ENCODE data around the gene CFHR4.
"Not testable (repeated sequence)": the region's sequence is repeated elsewhere in the genome, so short reads cannot be mapped to it uniquely, and the experiment has no call there.

Gene CFHR4

DNA sequence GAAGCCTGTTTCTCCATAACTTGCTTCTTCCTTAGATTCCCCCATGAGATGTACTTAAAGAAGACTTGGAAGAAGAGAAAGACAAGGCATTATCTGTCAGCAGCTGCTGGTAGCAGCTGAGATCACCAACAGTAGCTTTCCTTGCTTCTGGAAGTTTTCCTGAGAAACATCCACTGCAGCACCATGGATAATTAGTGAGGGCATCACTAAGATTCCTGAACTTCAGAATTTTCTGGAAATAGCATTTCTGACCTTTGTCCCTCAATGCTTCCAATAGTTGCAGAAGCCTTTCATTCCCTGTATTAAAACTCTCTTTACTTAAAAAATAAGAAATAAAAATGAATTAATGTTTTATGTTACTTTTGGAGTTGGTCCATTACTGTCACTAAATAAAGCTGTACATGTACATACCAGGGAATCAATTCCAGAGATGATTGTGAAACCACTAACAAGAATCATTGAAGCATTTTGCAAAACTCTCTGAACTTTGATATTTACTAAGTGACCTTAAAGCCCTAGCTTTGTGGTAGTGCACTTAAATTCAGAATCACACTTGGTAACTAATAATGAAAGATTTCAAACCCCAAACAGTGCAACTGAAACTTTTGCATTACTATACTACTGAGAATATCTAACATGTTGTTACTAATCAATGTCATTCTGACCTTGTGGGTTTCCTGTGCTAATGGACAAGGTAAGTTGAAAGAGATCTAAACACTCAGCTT lies at the start of gene CFHR4:
Gene CFHR4, plus strand, starts transcription at position 538 of the 725 bp plus-strand sequence. Its CDS starts 99 bp downstream, at position 637.
- no peak for DNase-seq (ENCODE audit: low read depth)

DNA sequence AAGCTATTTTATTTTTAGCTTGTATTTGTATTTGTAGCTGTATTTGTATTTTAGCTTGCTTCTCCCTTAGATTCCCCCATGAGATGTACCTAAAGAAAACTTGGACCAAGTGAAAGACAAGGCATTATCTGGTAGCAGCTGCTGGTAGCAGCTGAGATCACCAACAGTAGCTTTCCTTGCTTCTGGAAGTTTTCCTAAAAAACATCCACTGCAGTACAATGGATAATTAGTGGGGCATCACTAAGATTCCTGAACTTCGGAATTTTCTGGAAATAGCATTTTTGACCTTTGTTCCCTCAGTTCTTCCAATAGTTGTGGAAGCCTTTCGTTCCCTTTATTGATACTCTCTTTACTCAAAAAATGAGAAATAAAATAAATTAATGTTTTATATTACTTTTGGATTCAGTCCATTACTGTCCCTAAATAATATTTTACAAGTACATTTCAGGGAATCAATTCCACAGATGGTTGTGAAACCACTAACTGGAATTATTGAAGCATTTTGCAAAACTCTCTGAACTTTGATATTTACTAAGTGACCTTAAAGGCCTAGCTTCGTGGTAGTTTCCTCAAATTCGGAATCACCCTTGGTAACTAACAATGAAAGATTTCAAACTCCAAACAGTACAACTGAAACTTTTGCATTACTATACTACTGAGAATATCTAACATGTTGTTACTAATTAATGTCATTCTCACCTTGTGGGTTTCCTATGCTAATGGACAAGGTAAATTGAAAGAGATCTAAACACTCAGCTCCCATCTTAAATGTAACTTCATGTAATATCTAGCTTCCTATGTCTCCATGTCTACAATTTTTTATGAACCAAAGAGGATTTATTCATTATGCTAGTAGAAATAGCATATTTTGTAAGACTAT lies 38.0 kb upstream of the CFHR4 start:
- not testable (repeated sequence) for DNase-seq (ENCODE audit: low read depth)

DNA sequence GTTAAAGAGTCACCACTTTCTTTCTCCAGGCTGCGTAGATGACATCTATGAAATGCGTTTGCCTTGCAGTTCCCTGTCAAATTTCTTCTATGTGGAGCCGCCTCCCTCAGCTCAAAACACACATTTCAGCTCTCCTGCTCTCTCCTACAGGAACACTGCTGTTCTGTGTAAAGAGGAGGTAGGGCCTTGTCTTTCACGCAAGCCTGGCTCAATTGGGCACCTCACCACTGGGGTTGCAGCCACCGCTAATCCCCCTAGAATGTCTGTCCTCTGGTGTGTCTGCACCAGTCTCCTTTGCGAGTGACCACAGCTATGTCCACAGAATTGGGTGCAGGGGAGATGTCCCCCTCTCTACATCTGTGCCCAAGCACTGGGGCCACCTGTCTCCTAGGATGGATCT lies 31.8 kb upstream of the CFHR4 start:
- DNase-seq (ENCODE audit: low read depth) = no peak

DNA sequence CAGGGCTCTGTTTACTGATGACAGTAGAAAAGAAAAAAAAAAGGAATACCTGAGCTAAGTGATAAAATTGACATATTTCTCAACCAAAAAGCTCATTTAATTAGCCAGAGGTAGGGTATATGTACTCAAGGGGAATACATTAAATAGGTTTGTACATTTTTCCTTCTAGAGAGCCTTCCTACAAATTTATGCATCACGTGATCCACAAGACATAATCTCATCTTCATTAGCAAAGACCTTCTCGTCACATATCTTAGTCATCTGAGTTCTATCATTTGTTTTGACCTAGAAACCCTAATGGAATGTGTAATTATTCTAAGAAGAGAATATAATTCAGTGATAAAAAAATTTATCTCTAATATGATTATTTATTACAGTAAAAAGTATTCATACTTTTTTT lies 30.7 kb upstream of the CFHR4 start:
- DNase-seq (ENCODE audit: low read depth) = no peak

- DNase-seq (ENCODE audit: low read depth) = no peak
Measured at GRCh38 chr1:196858811-196859210, 29.0 kb upstream of the CFHR4 start.

DNA sequence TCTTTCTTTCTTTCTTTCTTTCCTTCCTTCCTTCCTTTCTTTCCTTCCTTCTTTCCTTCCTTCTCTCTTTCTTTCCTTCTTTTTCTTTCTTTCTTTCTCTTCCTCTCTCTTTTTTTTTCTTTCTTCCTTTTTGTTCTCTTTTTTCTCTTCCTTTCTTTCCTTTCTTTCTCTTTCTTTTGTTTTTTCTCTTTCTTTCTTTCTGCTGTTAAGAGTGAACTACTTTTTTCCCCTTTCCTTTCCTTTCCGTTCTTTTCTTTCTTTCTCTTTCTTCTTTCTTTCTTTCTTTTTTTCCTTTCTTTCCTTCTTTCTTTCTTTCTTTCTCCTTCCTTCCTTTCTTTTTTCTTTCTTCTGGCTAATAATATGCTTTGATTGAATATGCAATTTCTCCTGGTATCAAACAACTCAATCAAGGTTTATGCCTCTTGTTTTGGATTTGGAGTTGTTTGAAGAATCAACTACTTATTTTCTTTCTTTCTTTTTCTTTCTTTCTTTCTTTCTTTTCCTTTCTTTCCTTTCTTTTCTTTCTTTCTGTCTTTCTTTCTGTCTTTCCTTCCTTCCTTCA lies 27.4 kb upstream of the CFHR4 start:
- no peak for DNase-seq (ENCODE audit: low read depth)

- no peak for DNase-seq (ENCODE audit: low read depth)
Measured at GRCh38 chr1:196861429-196861828, 26.4 kb upstream of the CFHR4 start.

DNA sequence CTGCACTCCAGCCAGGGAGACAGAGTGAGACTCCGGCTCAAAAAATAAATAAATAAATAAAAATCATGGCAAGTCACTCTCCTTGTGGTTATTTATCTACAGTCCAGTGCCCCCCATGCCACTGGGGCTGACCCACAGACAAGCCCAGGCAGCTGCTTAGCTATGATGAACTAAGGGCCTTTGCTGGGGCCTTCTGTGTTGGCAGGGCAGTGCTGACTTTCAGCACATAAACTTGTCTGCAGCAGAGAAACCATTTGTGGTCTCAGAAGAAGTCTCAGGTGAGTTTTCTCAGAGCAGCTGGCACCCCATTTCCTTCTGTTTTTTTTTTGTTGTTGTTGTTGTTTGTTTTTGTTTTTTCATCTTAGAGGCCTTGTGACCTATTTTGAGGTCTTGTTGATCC lies 20.9 kb upstream of the CFHR4 start:
- no peak for DNase-seq (ENCODE audit: low read depth)

GRCh38 chr1:196873385-196873784 lies 14.5 kb upstream of the CFHR4 start:
- DNase-seq (ENCODE audit: low read depth) = no peak

- DNase-seq (ENCODE audit: low read depth) = no peak
Measured at GRCh38 chr1:196875935-196876334, 11.9 kb upstream of the CFHR4 start.

GRCh38 chr1:196877964-196878363 lies 9.9 kb upstream of the CFHR4 start:
- DNase-seq (ENCODE audit: low read depth) = no peak

- DNase-seq (ENCODE audit: low read depth) = not testable (repeated sequence)
Measured at GRCh38 chr1:196886560-196886959, 1.3 kb upstream of the CFHR4 start.

GRCh38 chr1:196890668-196891067 lies 2.8 kb downstream of the CFHR4 start:
- DNase-seq (ENCODE audit: low read depth) = peak; percentile 4

DNA sequence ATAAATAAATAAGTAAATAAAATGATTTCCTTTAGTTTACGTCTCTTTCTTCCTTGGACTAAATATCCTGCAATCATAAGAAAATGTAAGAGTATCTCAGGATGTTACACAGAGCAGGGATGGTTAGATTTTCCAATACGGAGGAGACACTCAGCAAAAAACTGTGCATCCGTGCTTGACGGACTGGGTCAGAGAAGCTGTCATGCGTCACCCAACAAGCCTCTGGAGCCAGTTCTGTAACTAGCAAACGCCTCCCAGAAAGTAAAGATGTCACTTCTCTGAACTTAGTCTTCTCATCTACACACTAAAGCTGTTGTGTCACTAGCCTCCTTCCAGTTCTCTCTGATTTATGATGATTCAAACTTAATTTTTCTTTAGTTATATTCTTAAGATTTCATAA lies 3.4 kb downstream of the CFHR4 start:
- DNase-seq (ENCODE audit: low read depth) = no peak

DNA sequence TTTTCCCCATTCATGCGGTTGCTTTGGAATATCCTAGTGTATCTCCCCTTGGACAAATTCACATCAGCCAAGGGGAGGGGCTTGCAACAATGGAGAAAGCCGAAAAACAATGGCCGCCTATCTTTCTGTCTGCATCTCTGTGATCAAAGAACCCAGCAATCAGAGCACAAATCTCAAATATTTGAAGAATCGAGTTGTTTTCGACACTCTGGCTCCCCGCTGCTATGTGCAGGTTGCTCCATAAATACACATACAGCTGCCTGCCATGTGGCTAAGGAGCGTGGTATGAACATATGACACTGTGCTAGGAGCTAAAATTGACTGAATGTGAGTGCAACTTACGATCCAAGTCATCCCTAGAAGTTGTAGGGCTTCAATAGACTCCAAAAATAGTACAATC lies 8.5 kb downstream of the CFHR4 start:
- DNase-seq (ENCODE audit: low read depth) = no peak

GRCh38 chr1:196897158-196897828 lies 9.4 kb downstream of the CFHR4 start:
- DNase-seq (ENCODE audit: low read depth) = no peak

DNA sequence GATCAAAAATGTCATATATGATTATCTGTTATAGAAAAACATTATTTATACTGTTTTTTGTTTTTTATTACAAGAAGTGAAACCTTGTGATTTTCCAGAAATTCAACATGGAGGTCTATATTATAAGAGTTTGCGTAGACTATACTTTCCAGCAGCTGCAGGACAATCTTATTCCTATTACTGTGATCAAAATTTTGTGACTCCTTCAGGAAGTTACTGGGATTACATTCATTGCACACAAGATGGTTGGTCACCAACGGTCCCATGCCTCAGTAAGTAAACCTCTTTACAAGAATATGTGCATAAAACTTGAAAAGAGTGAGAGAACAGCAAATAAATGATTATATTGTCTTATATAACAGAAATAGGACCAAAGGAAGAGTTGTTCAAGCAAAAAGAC lies 14.5 kb downstream of the CFHR4 start:
- DNase-seq (ENCODE audit: low read depth) = no peak

GRCh38 chr1:196910215-196910614 lies 22.4 kb downstream of the CFHR4 start:
- peak; percentile 32 for DNase-seq (ENCODE audit: low read depth)

DNA sequence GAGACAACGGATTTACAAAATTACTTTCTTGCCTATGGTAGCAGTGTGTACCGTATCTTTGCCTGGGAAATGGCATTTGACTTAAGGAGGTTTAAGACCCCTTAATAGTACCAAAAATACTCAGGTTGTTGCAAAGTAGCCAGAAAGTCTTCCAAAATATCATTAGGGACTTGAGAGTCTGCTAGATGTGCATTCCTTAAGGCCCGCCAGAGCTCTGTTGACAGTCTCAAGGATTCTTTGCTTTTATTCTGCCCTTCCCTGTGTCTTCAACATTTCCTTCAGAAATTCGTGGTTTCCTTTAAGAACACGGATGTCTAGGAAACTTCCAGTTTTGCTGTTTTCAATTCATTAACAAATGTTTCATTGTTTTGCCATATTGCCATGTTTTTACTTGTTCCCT lies 24.4 kb downstream of the CFHR4 start:
- not testable (repeated sequence) for DNase-seq (ENCODE audit: low read depth)

DNA sequence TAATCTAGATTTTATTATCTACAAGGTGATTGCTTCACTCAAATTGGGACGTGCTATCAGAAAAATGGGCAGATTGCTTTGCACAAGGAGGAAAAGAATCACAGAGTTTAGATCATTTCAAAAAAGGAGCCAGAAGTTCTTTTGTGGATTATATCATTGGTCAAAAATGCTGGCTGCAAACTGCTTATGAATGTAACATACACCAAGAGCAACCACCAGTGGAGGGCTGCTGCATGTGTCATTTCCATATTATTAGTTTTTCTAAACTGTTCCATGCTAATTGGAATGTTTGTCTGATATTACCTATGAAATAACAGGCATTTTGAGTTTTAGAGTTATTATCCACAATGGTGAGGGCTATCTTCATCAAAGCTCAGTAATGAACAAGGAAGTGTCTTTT lies 39.0 kb downstream of the CFHR4 start:
- DNase-seq (ENCODE audit: low read depth) = peak; percentile 30

GRCh38 chr1:196932853-196933252 lies 45.0 kb downstream of the CFHR4 start:
- DNase-seq (ENCODE audit: low read depth) = not testable (repeated sequence)

DNA sequence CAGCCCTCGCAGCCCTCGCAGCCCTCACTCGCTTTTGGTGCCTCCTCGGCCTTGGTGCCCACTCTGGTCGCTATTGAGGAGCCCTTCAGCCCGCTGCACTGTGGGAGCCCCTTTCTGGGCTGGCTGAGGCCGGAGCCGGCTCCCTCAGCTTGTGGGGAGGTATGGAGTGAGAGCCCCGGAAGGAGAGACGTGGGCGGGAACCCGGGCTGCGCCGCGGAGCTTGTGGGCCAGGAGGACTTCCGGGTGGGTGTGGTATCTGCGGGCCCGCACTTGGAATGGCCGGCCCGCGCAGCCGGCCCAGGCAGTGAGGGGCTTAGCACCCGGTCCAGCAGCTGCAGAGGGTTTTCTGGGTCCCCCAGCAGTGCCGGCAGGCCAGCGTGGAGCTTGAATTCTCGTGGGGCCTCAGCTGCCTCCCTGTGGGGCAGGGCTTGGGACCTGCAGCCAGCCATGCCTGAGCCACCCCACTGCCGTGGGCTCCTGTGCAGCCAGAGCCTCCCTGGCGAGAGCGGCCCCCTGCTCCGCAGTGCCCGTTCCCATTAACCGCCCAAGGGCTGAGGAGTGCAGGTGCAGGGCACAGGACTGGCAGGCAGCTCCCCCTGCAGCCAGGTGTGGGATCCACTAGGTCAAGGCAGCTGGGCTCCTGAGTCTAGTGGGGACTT lies 45.8 kb downstream of the CFHR4 start:
- no peak for DNase-seq (ENCODE audit: low read depth)
